ENCODE data around the gene SEPTIN8.

The SEPTIN8 gene

DNA sequence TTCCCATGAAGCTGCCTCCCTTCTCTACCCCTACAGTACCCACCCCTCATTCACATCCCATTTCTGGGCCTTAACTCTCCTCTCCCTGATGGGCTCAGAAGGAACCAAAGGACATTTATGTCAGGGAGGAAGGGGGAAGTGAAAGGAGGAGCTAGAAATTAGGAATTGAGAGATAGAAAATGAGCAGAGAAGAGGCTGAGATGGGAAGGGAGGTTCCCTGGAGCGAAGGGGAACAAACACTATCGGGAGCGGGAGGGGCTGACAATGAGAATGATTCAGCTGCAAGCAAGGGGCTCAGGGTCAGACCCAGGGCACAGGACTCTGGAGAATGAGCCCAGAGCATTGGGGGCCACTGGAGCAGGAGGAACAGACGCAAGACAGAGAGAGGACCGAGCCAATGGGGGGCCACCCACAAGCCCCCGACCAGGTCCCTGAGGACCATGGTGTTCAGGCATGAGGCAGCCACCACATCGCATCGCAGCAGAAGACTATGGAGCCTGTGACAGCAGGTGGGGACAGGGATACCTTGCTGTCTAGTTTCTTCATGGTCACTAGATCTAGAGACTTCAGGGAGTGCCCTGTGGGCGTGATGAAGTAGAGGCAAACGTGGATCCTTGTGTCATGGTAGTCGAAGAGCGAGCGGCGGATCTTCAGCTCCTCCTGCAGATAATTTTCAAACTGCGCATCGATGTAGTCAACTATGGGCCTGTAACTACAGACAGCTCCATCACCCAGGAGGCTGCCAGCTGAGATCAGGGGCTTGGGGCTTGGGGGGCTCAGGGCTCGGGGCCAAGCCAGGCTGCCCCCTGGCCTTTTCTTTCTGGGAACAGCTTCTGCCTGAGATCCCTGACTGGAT lies 13.6 kb downstream of the SEPTIN8 start:
- no peak for FAIRE-seq

DNA sequence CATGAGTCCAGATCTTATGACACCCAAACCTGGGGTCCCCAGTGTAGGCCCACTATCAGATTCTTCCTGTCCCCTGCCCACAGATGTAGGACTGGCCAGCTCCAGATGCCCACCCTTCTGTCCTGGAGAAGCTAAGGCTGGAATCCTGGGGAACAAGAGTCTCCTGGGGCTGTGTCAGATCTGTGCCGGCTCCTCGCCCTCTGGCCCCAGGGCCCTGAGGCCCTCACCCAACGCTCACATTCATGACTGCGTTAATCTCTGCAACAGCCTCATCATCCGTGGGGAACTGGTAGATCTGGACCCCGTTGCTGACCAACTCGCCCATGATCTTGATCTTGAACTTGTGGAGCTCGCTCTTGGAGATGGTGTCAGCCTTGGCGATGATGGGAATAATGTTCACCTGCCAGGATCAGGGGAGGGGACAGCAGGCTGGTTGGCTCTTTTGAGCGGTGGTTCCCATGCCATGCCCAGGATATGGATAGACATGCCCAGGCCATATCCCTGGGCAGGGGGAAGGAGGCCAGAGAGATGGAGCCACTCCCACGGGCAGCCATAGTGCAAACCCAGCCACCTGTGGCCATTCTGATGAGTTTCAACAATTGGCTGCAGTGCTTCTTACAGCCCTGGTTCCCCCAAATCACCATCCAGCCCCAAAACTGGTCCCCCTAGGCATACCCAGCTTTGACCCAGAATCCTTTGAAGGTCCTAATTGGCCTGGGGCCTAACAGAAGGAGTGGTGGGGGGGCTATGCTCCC lies 14.6 kb downstream of the SEPTIN8 start:
- FAIRE-seq = no peak

GRCh38 chr5:132761321-132762240 lies 15.5 kb downstream of the SEPTIN8 start:
- FAIRE-seq = no peak

GRCh38 chr5:132760601-132761317 lies 16.3 kb downstream of the SEPTIN8 start:
- no peak for FAIRE-seq

DNA sequence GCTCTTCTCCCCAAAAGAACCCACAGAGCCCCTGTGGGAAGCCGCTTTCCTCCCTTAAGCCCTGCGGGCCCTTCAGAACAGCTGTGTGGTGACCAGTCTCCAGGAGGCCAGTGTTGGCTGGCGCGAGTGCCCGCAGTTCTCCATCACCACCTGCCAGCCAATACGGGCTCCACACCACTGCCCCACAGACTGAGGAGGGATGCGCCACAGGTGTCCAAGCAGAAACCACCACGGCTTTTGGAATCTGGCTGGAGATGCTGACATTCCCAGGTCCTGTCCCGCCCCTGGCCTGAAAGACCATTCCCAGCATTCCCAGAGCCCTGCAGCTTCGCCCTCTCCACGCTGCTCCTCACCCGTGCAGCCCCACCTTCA lies 17.0 kb downstream of the SEPTIN8 start:
- no peak for FAIRE-seq

DNA sequence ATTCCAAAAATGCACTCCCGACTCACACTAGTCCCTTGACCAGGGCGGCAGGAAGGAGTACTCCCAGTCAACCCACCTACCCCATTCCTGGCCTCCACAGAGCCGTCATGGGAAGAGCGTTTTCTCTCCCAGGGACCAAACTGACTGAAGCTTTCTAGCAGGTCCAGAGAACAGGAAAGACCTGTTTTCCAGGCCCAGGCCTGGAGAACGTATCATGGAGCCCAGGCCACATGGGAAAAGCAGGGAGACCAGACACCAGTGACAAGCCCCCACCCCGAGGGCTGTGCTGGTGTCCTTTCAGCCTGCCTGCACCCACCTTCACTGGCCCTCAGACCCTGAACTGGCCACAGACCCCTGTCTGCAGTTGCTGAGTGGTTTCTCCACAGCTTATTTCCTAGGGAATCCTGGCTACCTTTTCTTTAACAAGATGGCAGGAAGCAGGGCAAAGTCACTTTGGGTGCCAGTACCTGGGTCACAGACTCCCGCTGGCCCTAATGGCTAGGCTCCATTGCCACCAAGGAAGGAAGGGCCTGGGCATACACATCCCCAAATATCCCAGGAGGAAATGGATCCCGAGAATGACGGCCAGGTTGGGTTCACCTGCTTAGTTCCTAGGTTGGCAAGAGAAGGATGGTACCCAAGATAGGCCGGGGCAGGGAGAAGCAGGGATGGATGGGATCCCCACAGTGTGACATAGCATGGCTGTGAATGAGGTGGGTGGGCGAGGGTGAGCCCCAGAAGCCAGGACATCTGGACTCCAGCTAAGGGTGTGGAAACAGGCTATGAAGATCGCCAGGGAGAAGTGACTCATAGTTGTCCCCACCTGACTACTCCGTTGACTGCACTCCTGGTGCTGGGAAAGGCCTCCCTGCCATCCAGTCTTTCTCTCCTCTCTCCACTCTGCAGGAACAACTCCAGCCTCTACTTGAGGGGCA lies 17.7 kb downstream of the SEPTIN8 start:
- no peak for FAIRE-seq

- FAIRE-seq = no peak
Observed at GRCh38 chr5:132758451-132758850, 18.6 kb downstream of the SEPTIN8 start.

GRCh38 chr5:132756542-132756941 lies 20.5 kb downstream of the SEPTIN8 start:
- no peak for FAIRE-seq

- no peak for FAIRE-seq
Observed at GRCh38 chr5:132754947-132755346, 22.1 kb downstream of the SEPTIN8 start.

DNA sequence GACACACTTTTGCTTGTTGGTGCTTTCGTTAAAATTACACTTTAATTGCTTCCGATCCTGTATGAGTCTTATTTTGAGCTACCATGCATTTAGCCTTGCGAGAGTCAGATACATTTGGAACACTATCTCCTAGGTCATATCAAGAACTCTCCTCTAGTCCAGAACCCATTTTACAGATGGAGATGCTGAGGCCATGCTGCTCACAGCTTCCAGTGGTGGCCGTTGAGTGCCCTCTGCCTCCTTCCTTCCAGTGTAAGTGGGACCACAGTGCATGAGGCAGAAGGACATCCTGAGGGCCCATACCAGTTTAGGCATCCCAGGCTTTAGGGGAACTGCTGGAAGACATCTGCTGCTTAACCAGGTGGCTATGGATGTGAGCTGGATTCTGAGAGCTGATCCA lies 22.9 kb downstream of the SEPTIN8 start:
- FAIRE-seq = no peak

DNA sequence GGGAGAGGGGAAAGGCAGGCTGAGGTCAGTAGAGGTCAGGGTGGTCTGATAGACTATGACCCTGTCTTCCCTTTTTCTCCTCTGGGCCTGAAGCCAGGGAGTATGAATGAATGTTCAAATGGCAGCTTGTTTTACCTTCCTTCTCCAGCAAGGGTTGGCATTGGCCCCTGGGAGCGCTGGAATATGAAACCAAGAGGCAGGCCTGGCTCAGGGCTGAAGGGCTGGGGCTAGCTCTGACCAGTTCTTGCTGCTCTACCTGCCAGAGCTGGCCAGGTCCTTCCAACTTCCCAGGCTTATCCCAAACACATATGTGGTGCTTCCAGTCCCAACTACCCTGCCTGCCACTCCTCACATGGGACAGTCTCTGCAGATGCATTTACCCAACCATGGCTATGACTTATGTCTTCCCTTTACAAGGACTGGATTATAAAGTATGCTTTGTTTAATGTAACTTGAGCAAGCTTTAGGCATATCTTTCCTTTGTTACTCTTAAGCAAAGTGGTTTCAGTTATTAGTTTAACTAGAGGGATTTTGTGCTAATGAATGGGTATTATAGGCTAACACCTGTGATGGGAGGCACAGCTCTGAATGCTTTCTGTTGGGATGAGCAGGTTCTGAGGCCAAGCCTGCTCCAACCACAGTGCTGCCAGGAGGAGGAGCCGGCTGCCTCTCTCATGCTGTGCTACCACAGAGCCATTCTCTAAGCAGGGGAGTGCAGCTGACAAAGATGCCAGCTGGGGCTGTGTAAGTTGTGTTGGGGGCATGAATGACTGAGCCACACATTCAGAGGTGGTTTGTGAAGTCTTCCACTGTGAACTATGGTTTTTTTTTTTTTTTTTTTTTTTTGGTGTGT lies 23.7 kb downstream of the SEPTIN8 start:
- FAIRE-seq = no peak

DNA sequence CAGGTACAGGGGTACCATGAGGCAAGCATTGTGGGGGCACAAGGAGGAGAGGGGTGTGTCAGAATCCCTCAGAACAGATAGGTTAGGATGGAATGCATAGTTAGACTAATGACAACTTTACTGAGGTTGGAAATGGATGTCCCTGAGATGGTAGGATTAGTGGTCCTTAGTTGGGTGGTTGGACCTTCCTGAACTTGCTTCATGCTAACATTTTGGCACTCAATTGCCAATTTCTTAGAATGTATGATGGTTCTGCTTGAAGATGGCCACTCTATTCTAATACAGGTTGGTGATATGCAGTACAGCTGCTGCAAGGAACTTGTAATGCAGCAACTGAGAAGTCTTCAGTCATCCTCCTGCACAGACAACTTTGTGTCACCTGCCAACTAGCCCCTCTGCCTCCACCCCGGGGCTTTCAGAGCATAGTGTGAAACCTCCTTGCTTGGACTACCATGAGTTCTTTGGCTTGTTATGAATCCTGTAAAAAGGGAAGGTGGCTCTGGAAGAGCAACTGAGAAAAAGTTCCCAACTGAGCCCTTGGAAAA lies 24.4 kb downstream of the SEPTIN8 start:
- FAIRE-seq = no peak

DNA sequence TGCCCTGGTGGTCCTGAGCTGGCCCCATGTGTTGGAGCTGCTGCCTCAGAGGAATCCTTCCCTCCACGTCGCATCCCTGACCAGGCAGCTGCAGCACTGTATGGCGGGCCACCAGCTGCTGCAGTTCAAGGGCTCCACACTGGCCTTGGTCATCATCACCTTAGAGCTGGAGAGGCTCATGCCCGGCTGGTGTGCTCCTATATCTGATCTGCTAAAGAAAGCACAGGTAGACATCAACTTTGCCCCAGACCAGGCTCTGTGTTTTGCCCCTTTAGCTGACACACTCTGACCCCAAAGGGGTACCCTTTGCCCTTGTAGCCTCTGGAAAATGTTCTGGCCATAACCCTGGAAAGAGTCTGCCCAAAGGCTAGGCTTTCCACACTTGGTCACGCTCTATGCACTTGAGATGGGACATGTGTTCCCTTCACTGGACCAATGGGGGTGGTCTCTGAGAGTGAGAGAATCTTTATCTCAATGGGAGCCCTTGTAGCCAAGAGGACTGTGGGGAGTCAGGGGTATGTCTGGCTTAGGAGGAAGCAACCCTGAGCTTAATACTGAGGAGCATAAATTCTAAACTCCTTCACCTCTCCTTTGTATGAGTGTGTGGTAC lies 25.0 kb downstream of the SEPTIN8 start:
- no peak for FAIRE-seq

DNA sequence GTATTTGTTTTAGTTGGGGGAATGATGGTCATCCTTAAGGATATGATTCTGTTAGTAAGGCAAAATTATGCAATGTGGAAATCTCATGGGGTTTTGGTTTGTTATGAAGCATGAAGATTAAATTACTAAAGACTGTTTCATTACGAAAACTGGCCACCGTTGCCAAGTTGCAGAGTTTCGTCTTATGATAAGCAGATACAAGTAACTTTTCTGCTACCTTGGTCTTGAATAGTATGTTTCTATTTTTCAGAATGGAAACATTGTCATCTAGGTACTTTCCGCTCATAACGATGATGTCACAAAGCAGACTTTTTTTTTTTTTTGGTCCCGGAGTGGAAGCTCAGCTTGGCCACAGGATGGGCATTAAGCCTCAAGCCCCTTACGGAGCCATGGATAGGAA lies 25.6 kb downstream of the SEPTIN8 start:
- no peak for FAIRE-seq

DNA sequence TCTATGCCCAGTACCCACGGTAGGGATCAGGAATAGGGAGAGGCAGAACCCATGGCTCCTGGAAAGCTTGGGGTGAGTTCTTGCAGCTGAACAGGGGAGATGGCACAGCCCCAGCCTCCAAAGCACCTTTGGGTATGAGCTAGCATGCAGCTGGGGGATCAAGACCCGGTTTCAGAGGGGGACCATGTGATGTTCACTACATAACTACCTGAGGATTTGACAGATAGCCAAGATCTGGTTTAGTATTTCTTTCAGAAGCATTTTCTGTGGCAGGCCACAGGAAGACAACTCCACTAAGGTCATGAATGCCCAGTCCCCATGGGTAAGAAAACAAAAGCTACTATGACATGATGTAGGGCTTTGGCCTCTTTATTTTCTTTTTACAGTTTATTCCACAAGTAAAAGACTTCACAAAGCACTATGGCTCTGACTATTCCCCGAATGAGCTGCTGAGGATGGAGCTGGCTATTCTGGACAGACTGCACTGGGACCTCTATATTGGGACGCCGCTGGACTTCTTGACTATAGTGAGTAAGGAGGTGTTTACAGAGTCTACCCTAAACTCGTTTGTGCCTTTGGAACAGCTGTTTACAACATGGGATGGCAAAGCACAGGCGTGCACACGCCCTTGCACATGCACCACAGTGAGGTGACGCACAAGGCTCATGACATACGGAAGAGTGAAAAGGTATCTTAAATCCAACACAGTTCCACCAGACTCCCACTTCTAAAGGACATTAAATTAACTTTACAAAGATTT lies 26.4 kb downstream of the SEPTIN8 start:
- no peak for FAIRE-seq

- no peak for FAIRE-seq
Observed at GRCh38 chr5:132749506-132749905, 27.5 kb downstream of the SEPTIN8 start.

DNA sequence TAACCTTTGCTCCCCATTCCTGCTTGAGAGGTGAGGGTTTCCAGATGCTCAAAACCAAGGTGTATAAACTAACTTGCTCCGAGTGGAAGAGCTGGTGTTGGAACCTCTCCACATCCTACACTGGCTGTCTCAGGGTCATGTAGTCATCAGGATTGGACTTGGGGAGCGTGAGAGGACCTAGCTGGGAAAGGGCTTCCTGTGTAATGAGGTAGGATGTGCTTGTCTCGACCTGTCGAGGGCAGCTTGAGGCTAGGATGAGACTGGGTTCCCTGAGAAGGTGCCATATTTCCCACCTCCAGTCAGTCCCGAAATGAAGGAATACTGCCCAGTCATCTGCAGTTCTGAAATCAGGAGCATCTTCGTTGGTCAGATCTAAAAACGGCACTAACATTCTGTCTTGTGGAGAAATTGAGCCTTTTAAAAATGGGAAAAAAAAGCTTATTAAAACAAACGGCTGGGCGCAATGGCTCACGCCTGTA lies 28.5 kb downstream of the SEPTIN8 start:
- FAIRE-seq = no peak

DNA sequence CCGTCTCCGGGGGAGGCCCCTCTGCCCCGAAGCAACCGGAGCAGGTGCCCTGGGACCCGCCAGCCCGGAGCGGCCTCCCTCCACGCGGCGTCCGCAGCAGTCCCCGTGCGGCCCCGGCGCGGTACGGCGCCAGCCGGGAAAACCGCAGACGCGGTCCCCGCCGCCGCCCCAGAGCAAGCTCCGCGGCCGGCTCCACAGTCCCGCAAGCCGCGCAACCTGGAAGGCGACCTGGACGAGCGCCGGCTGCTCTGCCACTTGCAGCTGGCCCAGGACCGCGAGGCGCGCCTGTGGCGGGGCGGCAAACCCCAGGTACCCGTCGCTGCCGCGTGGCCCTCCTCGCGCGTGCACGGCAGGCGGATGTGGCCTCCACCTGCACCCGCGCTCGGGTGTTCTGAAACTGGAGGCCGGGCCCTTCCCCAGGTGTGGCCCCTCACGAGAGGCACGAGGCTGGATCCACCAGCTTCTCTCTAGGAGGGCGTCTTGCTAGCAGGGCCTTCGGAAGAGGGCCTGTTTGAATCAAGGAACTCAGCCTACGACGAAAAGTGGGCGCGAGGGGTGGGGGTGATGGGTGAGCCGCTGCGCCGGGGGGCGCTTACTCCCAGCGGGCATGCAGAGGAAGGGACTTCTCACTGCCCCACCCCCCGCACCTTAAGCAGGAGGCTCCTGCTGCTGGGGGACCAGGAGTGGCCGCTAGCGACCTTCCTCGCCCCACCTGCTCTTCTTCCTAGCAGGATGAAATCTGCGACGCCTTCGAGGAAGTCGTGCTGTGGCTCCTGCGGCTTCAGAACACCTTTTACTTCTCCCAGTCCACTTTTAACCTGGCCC lies 29.2 kb downstream of the SEPTIN8 start:
- no peak for FAIRE-seq
